WERI-Rb-1 (cell line): ENCODE results near the gene STRIT1.

Experiments used
- DNase-seq: peaks from one replicate; pipeline ENCODE4 v3.0.0-alpha.2; 2020
- H3K27ac ChIP-seq: fragments of 250-450 bp; sonication (Bioruptor Pico); 2 replicates; pipeline ENCODE4 v1.5.1; 2020; ENCODE audit warnings: mild to moderate bottlenecking, moderate library complexity
- H3K27me3 ChIP-seq: fragments of 250-450 bp; sonication (Bioruptor Pico); 2 replicates; pipeline ENCODE4 v1.5.1; 2021; ENCODE audit warnings: mild to moderate bottlenecking, low read depth, moderate library complexity; ENCODE audit not compliant: insufficient read depth, severe bottlenecking
- H3K36me3 ChIP-seq: fragments of 250-450 bp; sonication (Bioruptor Pico); 2 replicates; pipeline ENCODE4 v1.5.1; 2020; ENCODE audit warnings: mild to moderate bottlenecking, moderate library complexity
- H3K4me3 ChIP-seq: 2 replicates; pipeline ENCODE4 v1.5.1; 2011; ENCODE audit warnings: low read depth, mild to moderate bottlenecking, control low read depth, low read length
- H3K9me3 ChIP-seq: fragments of 250-450 bp; sonication (Bioruptor Pico); 2 replicates; pipeline ENCODE4 v1.5.1; 2021; ENCODE audit warnings: mild to moderate bottlenecking, moderate library complexity; ENCODE audit not compliant: severe bottlenecking
- TF ChIP-seq, protein P1 (sequence below): IDR thresholded peaks from 2 replicates; pipeline ENCODE4 v1.5.1; 2011; ENCODE audit warnings: low read depth, mild to moderate bottlenecking, control low read depth, inconsistent platforms, low read length

STRIT1 gene

DNA sequence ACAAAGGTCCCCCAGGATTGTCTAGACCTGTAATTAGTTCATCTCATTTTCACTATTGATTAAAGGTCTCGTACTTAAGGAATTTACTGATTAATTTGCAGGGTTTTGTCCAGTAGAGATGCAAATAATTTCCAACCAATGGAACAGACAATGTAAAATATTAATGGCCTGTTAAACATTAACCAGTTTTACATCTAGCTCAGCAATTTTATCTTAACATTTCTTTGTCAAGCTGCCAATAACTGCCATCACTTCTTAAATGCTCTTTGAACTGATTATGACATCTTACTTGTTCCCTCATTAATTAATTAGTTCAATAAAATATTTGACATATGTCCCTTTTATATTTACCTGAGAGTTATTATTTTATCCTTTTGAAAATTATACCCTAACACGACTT is 9.4 kb upstream of the STRIT1 start:
- no peak for DNase-seq
- Histone ChIP-seq H3K27ac (no peak overlapping the region), H3K36me3 (no peaks in the 10 kb centered on the region), H3K4me3 (no peak overlapping the region), H3K27me3 (no peaks in the 10 kb centered on the region), H3K9me3 (no peaks in the 10 kb centered on the region)
- TF ChIP-seq, protein P1, sequence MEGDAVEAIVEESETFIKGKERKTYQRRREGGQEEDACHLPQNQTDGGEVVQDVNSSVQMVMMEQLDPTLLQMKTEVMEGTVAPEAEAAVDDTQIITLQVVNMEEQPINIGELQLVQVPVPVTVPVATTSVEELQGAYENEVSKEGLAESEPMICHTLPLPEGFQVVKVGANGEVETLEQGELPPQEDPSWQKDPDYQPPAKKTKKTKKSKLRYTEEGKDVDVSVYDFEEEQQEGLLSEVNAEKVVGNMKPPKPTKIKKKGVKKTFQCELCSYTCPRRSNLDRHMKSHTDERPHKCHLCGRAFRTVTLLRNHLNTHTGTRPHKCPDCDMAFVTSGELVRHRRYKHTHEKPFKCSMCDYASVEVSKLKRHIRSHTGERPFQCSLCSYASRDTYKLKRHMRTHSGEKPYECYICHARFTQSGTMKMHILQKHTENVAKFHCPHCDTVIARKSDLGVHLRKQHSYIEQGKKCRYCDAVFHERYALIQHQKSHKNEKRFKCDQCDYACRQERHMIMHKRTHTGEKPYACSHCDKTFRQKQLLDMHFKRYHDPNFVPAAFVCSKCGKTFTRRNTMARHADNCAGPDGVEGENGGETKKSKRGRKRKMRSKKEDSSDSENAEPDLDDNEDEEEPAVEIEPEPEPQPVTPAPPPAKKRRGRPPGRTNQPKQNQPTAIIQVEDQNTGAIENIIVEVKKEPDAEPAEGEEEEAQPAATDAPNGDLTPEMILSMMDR: no peak

DNA sequence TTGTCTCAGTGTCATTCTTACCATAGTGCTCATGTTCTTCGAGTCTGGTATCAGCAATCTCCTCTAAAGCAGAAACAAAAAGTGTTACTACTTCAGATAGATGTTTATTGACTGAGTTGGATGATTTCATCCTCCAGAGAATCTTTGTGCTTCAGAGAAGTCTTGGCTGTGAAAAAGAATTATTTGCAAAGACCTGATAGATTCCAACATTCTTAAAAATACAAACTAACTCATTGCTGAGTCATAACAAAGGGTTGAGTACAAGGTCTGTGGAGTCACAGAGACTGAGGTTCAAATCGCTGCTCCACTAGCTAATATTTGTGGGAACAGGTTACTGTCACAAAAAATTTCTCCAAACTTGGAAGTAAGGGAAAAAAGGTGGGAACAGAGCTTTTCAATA is 9.0 kb upstream of the STRIT1 start:
- TF ChIP-seq, protein P1: no peak
- Histone ChIP-seq H3K27me3 (no peaks in the 10 kb centered on the region), H3K27ac (no peak overlapping the region), H3K36me3 (no peaks in the 10 kb centered on the region), H3K9me3 (no peaks in the 10 kb centered on the region), H3K4me3 (no peak overlapping the region)
- DNase-seq: no peak

- no peak for DNase-seq
- Histone ChIP-seq H3K27ac (no peak overlapping the region), H3K9me3 (peaks cover 5% of the 10 kb centered on the region), H3K4me3 (no peak overlapping the region), H3K36me3 (no peaks in the 10 kb centered on the region), H3K27me3 (no peaks in the 10 kb centered on the region)
- TF ChIP-seq, protein P1: no peak
Observed at GRCh38 chr3:155297100-155297499, 3.6 kb upstream of the STRIT1 start.

GRCh38 chr3:155296413-155296812 is 2.9 kb upstream of the STRIT1 start:
- DNase-seq: no peak
- TF ChIP-seq, protein P1: no peak
- H3K9me3 ChIP-seq: peaks cover 5% of the 10 kb centered on the region
- H3K27me3 ChIP-seq: no peaks in the 10 kb centered on the region
- no peaks in the 10 kb centered on the region for H3K36me3 ChIP-seq
- H3K27ac ChIP-seq: no peak overlapping the region
- no peak overlapping the region for H3K4me3 ChIP-seq

DNA sequence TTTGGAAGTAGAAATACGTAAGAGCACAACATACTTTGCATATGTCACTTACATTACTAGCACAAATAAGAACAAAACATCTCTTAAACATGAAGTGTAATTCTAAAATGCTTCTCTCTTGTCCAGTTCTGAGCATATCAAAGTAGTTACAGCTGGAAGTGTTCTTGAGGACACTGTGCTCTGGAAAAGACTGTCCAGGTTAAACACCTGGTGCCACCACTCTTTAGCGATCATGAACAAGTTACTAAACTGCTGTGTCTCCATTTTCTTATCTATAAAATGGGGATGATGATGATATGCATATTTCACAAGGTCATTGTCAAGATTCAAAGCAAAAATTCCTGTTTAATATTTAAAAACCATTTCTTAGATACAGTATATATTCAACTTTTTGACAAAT is 790 bp downstream of the STRIT1 start:
- H3K9me3 ChIP-seq: peaks cover 5% of the 10 kb centered on the region

DNA sequence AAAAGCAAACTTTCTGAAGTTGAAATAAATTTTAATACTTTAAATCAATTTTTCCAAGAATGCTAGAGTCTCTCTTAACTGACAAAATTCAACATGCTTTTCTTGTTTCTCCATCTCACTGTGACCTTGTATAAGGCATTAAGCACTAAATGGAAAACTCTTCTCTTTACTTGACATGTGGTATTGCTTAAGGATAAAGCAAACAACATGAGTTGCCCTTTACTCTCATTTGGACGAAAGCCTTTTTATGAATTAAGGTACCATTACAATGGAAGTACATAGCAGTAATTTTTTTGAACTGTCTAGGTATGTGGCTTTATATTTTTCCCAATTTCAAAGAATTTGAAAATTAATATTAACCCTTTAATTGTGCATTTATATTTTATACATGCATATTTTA is 1.4 kb downstream of the STRIT1 start:
- no peaks in the 10 kb centered on the region for H3K27me3 ChIP-seq
- H3K4me3 ChIP-seq: no peak overlapping the region
- H3K27ac ChIP-seq: no peak overlapping the region
- DNase-seq: no peak
- no peaks in the 10 kb centered on the region for H3K36me3 ChIP-seq
- TF ChIP-seq, protein P1: no peak
- peaks cover 5% of the 10 kb centered on the region for H3K9me3 ChIP-seq

More for the DNA sequence above, 790 bp downstream of the STRIT1 start:
- Histone ChIP-seq H3K27ac (no peak overlapping the region), H3K36me3 (no peaks in the 10 kb centered on the region), H3K4me3 (no peak overlapping the region), H3K27me3 (no peaks in the 10 kb centered on the region)
- DNase-seq: no peak
- TF ChIP-seq, protein P1: no peak
